ENCODE data around the gene PPIB.

The PPIB gene

GRCh38 chr15:64144565-64145281 lies 18.1 kb downstream of the PPIB start:
- no peak for FAIRE-seq
- no peak for DNase-seq (ENCODE audit: insufficient read length, low spot score)
- TF ChIP-seq CTCF (IDR thresholded peaks at IDR 0.05; ENCODE audit: insufficient read depth, missing control alignments) = no peak

- DNase-seq (ENCODE audit: insufficient read length, low spot score) (no peak), FAIRE-seq (no peak)
- TF ChIP-seq CTCF (IDR thresholded peaks at IDR 0.05; ENCODE audit: insufficient read depth, missing control alignments) = no peak
These were observed 18.6 kb downstream of the PPIB start for GRCh38 chr15:64144192-64144564.

- DNase-seq (ENCODE audit: insufficient read length, low spot score) (no peak), FAIRE-seq (no peak)
- no peak for TF ChIP-seq CTCF (IDR thresholded peaks at IDR 0.05; ENCODE audit: insufficient read depth, missing control alignments)
These were observed 19.5 kb downstream of the PPIB start for GRCh38 chr15:64143276-64143675.

- DNase-seq (ENCODE audit: insufficient read length, low spot score) = no peak
- TF ChIP-seq CTCF (IDR thresholded peaks at IDR 0.05; ENCODE audit: insufficient read depth, missing control alignments) = no peak
- no peak for FAIRE-seq
These were observed 20.9 kb downstream of the PPIB start for GRCh38 chr15:64141798-64142512.

GRCh38 chr15:64138331-64138941 lies 24.4 kb downstream of the PPIB start:
- TF ChIP-seq CTCF (IDR thresholded peaks at IDR 0.05; ENCODE audit: insufficient read depth, missing control alignments) = no peak

GRCh38 chr15:64137226-64137833 lies 25.5 kb downstream of the PPIB start:
- no peak for TF ChIP-seq CTCF (IDR thresholded peaks at IDR 0.05; ENCODE audit: insufficient read depth, missing control alignments)
- DNase-seq (ENCODE audit: insufficient read length, low spot score) (no peak), FAIRE-seq (no peak)

More at GRCh38 chr15:64138331-64138941, 24.4 kb downstream of the PPIB start:
- DNase-seq (ENCODE audit: insufficient read length, low spot score) (no peak), FAIRE-seq (no peak)

Data from D721Med (cell line).